Rectal smooth muscle tissue (tissue), 1 donor: ENCODE results near the gene GPC6.

Experiments used
- H3K27ac ChIP-seq: one replicate; pipeline ENCODE4 v1.7.0; 2013; ENCODE audit warnings: low read depth, low read length, inconsistent platforms
- H3K27me3 ChIP-seq: one replicate; pipeline ENCODE4 v1.7.0; 2013; ENCODE audit warnings: low read length; ENCODE audit not compliant: control insufficient read depth, insufficient read depth
- H3K36me3 ChIP-seq: one replicate; pipeline ENCODE4 v1.7.0; 2013; ENCODE audit warnings: low read length; ENCODE audit not compliant: control insufficient read depth, insufficient read depth
- H3K4me1 ChIP-seq: one replicate; pipeline ENCODE4 v1.7.0; 2013; ENCODE audit warnings: low read length; ENCODE audit not compliant: control insufficient read depth, insufficient read depth
- H3K4me3 ChIP-seq: one replicate; pipeline ENCODE4 v1.7.0; 2013; ENCODE audit warnings: low read length
- H3K9ac ChIP-seq: one replicate; pipeline ENCODE4 v1.7.0; 2013; ENCODE audit warnings: low read length

Gene GPC6

GRCh38 chr13:93903909-93904308, 677.3 kb downstream of the GPC6 start:
- H3K9ac ChIP-seq, result no peak overlapping the region

GRCh38 chr13:93915269-93915809, 688.7 kb downstream of the GPC6 start:
- H3K4me1 ChIP-seq, result no peaks in the 10 kb centered on the region
- no peaks in the 10 kb centered on the region for H3K36me3 ChIP-seq
- H3K4me3 ChIP-seq, result no peak overlapping the region
- H3K27ac ChIP-seq, result peak overlapping the region; percentile 32
- no peak overlapping the region for H3K9ac ChIP-seq
- H3K27me3 ChIP-seq, result no peaks in the 10 kb centered on the region

More at GRCh38 chr13:93903909-93904308, 677.3 kb downstream of the GPC6 start:
- H3K4me3 ChIP-seq, result no peak overlapping the region
- no peak overlapping the region for H3K27ac ChIP-seq
- no peaks in the 10 kb centered on the region for H3K27me3 ChIP-seq
- H3K4me1 ChIP-seq, result no peaks in the 10 kb centered on the region
- H3K36me3 ChIP-seq, result no peaks in the 10 kb centered on the region

- Histone ChIP-seq H3K36me3 (no peaks in the 10 kb centered on the region), H3K27ac (no peak overlapping the region), H3K27me3 (no peaks in the 10 kb centered on the region), H3K4me1 (no peaks in the 10 kb centered on the region), H3K9ac (no peak overlapping the region), H3K4me3 (no peak overlapping the region)
Observed at GRCh38 chr13:93922063-93922855, 695.7 kb downstream of the GPC6 start.

- H3K27me3 ChIP-seq, result no peaks in the 10 kb centered on the region
- H3K4me3 ChIP-seq, result no peak overlapping the region
- no peak overlapping the region for H3K27ac ChIP-seq
- no peak overlapping the region for H3K9ac ChIP-seq
- no peaks in the 10 kb centered on the region for H3K4me1 ChIP-seq
- H3K36me3 ChIP-seq, result no peaks in the 10 kb centered on the region
Observed at GRCh38 chr13:93925990-93926389, 699.4 kb downstream of the GPC6 start.

- H3K9ac ChIP-seq, result no peak overlapping the region
- no peaks in the 10 kb centered on the region for H3K36me3 ChIP-seq
- H3K4me3 ChIP-seq, result no peak overlapping the region
- H3K27ac ChIP-seq, result no peak overlapping the region
- H3K27me3 ChIP-seq, result no peaks in the 10 kb centered on the region
- no peaks in the 10 kb centered on the region for H3K4me1 ChIP-seq
Observed at GRCh38 chr13:93926425-93926824, 699.8 kb downstream of the GPC6 start.

GRCh38 chr13:93927431-93927830, 700.8 kb downstream of the GPC6 start:
- no peak overlapping the region for H3K4me3 ChIP-seq
- no peaks in the 10 kb centered on the region for H3K4me1 ChIP-seq
- no peaks in the 10 kb centered on the region for H3K36me3 ChIP-seq
- no peak overlapping the region for H3K27ac ChIP-seq
- H3K9ac ChIP-seq, result no peak overlapping the region
- H3K27me3 ChIP-seq, result no peaks in the 10 kb centered on the region

GRCh38 chr13:93932901-93933300, 706.3 kb downstream of the GPC6 start:
- Histone ChIP-seq H3K27ac (no peak overlapping the region), H3K9ac (no peak overlapping the region), H3K4me3 (no peak overlapping the region), H3K36me3 (no peaks in the 10 kb centered on the region), H3K4me1 (no peaks in the 10 kb centered on the region), H3K27me3 (no peaks in the 10 kb centered on the region)

GRCh38 chr13:93936901-93937300, 710.3 kb downstream of the GPC6 start:
- no peaks in the 10 kb centered on the region for H3K36me3 ChIP-seq
- no peaks in the 10 kb centered on the region for H3K27me3 ChIP-seq
- H3K4me1 ChIP-seq, result no peaks in the 10 kb centered on the region
- no peak overlapping the region for H3K4me3 ChIP-seq
- no peak overlapping the region for H3K27ac ChIP-seq
- no peak overlapping the region for H3K9ac ChIP-seq

GRCh38 chr13:93941444-93941843, 714.8 kb downstream of the GPC6 start:
- H3K36me3 ChIP-seq, result no peaks in the 10 kb centered on the region
- H3K27me3 ChIP-seq, result no peaks in the 10 kb centered on the region
- no peak overlapping the region for H3K4me3 ChIP-seq
- H3K9ac ChIP-seq, result no peak overlapping the region
- H3K27ac ChIP-seq, result no peak overlapping the region
- no peaks in the 10 kb centered on the region for H3K4me1 ChIP-seq

- no peak overlapping the region for H3K27ac ChIP-seq
- no peak overlapping the region for H3K9ac ChIP-seq
- H3K36me3 ChIP-seq, result no peaks in the 10 kb centered on the region
- H3K4me1 ChIP-seq, result no peaks in the 10 kb centered on the region
- no peak overlapping the region for H3K4me3 ChIP-seq
- no peaks in the 10 kb centered on the region for H3K27me3 ChIP-seq
Observed at GRCh38 chr13:93942016-93942415, 715.4 kb downstream of the GPC6 start.

- H3K4me3 ChIP-seq, result no peak overlapping the region
Observed at GRCh38 chr13:93945621-93946020, 719.0 kb downstream of the GPC6 start.

GRCh38 chr13:93946994-93947393, 720.4 kb downstream of the GPC6 start:
- Histone ChIP-seq H3K36me3 (no peaks in the 10 kb centered on the region), H3K9ac (no peak overlapping the region), H3K27ac (no peak overlapping the region), H3K4me1 (no peaks in the 10 kb centered on the region), H3K4me3 (no peak overlapping the region), H3K27me3 (no peaks in the 10 kb centered on the region)

More at GRCh38 chr13:93945621-93946020, 719.0 kb downstream of the GPC6 start:
- no peaks in the 10 kb centered on the region for H3K4me1 ChIP-seq
- no peaks in the 10 kb centered on the region for H3K36me3 ChIP-seq
- H3K9ac ChIP-seq, result no peak overlapping the region
- H3K27me3 ChIP-seq, result no peaks in the 10 kb centered on the region
- H3K27ac ChIP-seq, result no peak overlapping the region

- Histone ChIP-seq H3K36me3 (no peaks in the 10 kb centered on the region), H3K4me3 (no peak overlapping the region), H3K27ac (no peak overlapping the region), H3K9ac (no peak overlapping the region), H3K27me3 (no peaks in the 10 kb centered on the region), H3K4me1 (no peaks in the 10 kb centered on the region)
Observed at GRCh38 chr13:93947651-93948050, 721.0 kb downstream of the GPC6 start.
